ENCODE results near the gene MYEOV.
A peak's percentile ranks its signal among the peaks of the same experiment; 100 is the strongest.

Gene MYEOV

DNA sequence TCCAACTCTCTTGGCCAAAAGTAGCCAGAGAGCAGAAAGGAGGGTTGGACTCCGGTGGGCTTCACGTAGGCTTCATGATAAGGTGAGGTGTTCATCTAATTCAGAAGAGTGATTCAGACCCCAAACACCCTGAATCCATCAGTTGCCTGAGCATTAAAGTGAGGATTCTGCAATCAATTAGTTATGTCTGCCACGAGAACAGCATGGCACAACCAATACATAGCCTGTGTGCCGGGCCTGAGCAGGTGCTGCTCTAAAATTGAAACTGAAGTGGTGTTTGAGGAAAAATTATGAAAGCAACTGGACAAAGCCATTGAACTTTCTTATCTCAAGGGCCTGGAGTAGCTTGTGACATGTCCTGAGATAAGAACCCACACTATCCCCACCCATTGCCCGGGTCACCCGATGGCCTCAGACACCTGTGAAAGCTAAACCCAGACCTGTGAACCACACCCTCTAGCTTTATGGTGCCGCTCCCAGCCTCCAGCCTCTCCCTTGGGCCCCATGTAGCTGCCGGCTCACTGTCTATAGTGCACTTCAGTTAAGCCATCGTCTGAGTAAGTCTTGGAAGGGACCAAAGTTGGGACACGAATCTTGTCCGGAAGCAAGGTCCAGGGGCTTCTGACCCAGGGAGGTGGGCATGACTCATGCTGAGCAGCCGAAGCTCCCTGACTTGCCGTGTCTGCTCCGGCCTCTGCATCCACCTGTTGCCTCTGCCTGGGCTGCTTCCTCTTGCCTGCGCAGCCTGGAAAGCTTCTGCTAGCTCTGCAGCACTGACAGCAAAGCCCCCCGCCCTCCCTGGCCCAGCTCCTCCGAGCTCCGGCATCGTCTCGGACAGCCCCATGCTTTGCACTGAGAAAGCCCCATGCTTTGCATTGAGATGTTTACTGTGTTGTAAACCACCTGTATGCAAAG is 5.7 kb upstream of the MYEOV start:
- no peak for DNase-seq

DNA sequence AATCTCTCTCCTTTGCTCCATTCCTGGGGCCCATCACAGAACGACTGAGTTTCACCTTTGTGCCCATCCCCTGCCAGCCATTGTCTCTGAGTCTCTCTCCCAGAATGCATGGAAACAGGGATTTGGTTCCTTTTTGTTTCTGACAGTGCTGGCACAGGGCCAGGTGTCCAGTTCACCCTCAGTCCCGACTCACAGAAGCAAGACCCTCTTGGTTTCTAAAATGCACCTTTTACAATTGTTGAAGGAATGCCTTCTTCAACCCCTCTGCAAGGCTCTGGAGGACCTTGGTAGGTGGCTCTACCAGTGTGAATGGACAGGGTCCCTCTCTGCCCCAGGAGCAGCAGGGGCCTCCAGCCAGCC is 5.1 kb upstream of the MYEOV start:
- DNase-seq = no peak

DNA sequence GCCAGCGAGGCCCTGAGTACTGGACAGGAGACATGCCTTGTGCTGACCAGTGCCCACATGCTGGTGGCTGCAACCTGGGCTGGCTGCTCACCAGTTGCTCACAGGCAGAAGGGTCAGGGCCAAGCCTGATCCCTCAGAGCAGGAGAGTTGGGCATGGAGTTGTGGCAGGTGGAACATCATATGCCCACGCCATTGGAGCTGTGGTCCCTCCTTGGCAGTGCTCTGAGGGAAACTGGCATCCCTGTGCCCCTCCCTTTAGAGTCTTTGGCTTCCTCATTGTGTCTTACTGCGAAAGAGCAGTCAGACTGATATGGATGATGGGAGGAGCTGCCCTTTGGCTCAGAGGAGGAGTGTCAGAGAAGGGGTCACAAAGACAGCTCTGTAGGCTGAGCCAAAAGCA is 3.1 kb upstream of the MYEOV start:
- DNase-seq = no peak

DNA sequence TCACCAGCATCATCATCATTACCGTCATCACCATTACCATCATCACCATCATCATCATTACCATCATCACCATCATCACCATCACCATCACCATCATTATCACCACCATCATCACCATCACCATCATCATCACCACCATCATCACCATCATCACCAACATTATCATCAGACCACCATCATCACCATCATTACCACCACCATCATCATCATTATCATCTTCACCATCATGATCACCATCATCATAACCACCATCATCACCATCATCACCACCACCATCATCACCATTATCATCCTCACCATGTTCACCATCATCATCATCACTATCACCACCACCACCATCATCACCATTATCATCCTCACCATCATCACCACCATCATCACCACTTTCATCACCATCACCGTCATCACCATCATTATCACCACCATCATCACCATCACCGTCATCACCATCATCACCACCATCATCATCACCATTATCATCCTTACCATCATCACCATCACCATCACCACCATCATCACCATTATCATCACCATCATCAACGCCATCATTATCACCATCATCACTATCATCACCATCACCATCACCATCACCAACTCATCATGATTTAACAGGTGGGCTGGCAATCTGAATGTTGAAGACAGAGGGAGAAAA is 2.4 kb upstream of the MYEOV start:
- no peak for DNase-seq

DNA sequence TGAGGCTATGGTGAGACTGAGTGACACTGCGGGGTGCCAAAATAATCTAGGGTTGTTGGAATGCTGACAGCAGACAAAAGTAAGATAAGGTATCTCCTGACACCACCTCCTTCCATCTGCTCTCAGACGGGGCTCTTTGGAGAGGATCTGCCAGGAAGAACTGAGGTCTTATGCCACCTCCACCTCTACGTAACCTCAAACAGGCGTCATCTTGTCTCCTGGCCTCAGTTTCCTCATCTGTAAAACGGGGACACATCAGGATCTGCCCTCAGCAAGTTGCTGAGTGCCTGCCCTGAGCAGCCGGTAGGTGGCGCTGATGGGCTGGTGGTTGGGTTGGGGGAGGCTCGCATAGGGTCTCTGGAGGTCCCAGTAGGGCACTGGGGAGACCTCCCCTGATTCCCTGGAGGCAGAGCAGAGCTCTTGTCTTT is 1.7 kb upstream of the MYEOV start:
- DNase-seq = peak in 1 of 2 experiments; percentile 8

DNA sequence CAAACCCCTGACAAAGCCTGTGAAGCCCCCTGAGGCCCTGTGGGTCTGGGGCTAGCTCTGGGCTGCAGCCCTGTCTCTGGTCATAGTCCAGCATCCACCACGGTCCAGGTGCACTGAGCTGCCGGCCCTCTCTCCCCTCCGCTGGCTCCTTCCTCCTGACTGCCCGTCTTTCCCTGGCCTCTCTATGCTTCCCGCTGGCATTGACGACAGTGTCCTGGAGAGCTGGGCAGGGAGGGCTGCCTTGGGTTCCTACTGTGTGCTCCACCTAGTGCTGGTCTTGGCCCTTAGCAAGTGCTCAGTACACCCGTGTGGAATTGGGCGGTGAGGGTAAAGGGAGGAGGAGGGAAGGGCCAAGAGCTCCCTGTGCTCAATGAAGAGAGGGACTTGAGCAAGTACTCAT is 868 bp upstream of the MYEOV start:
- no peak for DNase-seq

DNA sequence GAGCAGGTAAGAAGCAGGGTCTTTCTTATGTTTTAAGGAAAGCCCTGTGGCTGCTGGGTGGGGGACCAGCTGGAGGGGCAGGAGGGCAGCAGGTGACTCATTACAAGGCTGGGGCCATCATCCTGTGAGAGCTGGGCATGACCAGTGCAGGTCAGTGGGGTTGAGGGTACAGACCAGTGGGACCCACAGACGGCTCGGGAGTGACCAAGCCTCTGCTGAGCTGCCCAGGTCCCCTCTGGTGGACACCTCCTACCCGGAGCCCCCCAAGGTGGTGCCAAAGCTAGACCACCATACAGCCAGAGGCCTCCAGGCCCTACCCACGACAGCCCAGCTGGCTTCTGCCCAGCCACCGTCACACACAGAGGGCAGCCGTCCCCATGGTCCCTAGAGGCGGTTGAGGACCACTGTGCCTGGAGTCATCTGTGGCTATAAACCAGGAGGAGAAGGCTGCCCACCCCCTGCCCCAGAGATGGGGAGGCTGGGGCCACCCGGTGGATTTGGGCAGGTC is 670 bp downstream of the MYEOV start:
- DNase-seq = no peak

DNA sequence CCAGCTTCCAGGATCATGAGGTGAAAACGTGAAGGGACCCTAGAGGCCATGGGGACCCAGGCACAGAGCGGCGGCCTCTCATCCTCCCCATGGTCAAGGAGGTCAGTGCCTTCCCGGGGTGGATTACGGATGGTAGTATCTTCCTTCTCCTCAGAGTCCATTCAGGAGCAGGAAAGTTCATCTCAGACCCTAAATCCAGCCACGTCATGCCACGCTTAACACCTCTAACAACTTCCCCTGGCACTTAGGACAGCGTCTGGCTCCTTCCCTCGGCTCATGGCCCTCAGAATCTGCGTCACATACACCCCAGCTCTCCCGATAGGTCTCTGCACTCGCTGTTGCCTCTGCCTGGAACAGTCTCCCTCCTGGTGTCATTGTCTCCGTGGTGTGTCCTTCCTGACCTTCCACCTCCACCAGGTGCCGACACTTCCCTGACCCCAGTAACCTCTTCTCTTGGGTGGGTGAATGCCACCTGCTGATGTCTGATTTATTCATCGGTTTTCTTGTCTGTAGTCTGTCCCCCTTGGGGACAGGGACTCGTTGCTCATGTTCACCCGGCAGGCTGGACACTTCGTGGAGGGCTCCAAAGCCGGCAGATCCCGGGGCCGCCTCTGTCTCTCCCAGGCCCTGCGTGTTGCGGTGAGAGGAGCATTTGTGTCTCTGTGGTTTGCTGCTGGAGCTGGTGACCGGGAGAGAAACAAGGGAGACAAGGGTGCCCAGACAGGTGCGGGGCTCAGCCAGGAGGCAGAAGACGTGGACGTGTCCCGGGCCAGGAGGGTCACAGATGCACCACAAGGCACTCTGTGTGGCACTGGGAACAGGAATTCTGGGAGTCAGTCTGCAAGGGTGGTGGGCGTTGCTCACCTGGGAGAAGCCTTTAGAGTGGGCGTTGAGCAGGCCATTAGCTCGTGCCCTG is 1.4 kb downstream of the MYEOV start:
- DNase-seq = no peak

DNA sequence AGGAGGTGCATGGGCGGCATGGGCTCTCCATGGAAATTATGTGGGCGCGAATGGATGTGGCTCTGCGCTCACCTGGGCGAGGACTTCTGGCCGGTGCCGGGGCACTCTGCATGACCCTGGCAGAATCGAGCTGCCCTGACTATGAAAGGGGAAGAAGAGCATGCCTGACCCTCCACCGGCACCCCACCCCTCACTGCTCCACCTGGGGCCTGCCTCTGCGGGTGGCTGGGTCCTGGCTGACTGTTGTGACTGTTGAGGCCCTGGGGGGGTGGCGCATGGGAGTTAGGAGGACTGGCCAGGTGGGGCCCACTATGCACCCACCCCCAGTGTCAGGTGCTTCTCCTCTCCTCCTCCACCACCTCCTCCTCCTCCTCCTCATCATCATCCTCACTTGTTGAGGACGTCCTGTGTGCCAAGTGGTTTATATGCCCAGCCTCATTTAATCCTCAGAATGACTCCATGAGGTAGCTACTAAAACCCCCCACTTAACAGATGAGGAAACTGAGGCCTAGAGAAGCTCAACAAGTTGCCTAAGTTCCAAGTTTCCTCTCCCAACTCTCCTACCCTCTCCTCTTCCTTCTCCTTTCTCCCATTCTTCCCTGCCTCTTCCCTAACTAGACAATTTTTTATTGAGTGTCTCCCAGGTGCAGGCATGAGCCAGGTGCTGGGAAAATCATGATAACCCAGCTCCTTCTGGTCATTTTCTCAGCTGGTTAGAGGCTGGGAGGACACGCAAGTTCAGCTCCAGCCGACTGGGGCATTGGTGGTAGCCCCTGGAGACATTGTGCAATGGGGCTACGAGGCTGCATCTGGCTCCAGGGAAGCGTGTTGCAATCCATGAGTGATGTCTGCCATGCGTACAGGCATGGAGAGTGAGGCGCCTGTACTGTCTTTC is 2.3 kb downstream of the MYEOV start:
- DNase-seq = peak; percentile 46 to 61

DNA sequence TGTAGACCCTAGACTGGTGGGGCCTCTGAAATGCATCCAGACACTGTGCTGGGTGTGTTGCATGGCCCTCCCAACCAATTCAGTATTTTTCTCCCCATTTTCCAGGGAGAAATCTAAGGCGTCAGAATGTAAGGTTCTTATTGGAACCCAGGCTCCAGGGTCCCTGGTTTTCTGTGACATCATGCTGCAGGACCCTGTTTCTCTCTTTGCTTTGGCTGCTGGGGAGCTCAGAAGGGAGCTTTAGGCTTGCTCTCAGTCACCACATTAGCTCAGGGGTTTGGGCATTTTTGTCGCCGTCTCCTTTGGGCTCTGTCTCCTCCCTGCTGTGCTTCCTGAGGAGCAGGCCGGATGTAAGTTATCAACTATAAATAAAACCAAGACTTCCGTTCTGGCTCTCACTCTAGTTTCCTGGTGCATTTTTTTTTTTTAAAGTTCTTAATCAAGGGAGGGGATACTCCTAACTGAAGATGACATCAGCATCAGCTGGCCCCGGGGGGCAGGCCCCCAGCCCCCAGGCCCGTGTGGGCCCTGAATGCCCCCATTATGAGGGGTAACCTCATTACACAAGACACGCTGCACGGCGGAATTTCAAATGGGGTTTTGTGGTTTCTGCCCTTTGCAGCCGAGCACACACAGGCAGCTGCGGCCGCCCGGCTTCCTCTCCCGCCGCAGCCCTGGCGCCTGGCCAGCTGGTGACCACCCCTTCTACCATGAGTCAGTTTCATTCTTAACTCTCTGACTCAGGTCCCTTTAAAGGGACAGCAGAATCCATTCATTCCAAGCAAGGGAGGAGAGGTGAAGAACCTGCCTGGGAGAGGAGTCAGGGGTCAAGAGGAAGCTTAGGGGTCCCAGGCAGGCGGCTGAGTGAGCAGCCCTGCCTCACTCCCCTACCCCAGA is 3.2 kb downstream of the MYEOV start:
- DNase-seq = peak; percentile 98 to 99

DNA sequence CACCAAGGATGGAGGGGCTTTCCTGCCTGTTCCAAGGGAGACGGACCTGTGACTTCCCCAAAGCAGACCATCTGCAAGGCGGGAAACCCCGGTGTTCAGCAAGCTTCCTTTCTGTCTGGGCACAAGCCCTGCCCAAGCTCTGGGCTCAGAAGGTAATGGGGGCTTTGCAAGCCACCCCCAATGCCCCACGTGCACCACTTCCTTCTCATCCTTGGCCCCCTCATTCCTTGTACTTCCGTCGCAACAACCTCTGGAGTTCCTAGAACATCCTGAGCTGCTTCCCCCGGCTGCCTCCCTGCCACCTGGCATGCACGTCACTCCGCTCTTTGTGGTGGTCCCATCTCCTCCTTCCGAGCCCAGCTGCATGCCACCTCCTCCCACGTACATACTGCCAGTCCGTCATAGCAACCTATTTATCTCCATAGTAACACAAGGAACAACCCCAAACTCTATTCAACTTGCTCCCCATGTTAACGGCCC is 3.9 kb downstream of the MYEOV start:
- peak; percentile 89 to 98 for DNase-seq

DNA sequence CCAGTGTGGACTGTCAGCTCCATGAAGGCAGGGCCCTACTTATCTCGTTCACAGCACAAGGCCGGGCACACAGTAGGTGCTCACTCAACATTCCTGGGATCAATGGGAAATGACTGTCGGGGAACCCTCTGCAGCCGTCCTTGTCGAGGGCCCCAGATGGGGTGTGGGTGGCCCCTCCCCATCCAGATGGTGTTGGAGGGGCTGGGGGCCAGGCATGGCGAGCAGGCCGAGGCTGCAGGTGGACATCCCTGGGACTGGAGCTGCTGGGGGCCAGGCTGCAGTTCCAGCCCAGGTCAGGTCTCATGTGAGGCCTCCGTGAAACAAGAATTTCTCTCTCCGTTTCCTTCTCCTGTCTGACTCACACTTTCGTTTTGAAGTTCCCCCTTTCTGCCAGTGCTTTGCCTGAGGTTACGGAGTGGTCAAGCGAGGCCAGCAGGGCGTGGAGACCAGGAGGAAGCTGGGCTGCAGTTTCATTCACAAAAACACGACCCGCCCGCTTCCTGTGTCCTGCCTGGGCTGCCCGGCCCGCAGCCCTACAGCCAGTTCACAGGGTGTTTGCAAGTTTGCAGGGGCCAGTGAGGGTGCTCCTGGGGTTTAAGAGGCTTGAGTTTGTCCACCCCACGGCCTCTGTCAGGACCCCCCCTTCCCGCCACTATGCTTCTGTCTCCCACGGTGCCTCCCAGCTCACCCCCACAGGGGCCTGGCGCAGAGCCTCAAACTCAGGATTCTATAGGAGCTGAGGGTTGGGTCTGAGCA is 4.5 kb downstream of the MYEOV start:
- peak; percentile 75 to 87 for DNase-seq

DNA sequence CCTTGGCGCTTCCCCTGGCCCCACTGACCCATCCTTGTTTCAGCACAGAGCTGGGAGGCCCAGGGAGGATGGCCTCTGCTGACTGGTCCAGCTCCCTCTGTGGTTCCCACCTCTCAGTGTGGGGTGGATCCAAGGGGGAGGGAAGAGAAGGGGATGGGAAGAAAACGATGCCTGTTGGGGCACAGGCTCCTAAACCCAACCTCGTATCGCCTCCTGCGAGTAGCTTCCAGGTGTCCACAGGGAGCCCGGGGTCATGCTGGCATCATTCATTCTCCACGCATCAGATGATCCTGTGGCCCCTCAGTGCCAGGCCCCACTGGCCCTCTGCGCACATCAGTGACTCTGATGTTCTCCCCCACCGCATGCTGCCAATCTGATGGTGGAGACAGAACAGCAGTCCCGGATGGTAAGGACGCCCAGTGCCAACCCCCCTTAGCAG is 5.1 kb downstream of the MYEOV start:
- DNase-seq = no peak

DNA sequence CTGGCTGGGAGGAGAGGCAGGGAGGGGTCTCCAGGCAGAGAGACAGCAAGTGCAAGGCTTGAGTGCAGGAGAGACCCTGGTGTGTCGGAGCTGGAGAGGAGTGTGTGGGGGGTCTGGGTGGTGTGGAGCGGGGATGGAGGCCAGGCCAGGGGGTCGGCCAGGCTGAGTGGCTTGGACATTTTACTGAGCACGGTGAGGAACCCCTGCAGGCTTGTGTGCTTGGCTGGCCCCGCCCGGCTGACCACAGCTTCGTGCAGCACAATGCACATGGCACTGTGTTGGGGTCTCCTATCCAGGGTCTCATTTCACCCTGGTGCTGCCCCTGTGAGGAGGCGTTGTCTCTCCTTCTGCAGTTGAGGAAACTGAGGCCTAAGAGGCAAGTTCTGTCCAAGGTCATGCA is 5.6 kb downstream of the MYEOV start:
- no peak for DNase-seq

DNA sequence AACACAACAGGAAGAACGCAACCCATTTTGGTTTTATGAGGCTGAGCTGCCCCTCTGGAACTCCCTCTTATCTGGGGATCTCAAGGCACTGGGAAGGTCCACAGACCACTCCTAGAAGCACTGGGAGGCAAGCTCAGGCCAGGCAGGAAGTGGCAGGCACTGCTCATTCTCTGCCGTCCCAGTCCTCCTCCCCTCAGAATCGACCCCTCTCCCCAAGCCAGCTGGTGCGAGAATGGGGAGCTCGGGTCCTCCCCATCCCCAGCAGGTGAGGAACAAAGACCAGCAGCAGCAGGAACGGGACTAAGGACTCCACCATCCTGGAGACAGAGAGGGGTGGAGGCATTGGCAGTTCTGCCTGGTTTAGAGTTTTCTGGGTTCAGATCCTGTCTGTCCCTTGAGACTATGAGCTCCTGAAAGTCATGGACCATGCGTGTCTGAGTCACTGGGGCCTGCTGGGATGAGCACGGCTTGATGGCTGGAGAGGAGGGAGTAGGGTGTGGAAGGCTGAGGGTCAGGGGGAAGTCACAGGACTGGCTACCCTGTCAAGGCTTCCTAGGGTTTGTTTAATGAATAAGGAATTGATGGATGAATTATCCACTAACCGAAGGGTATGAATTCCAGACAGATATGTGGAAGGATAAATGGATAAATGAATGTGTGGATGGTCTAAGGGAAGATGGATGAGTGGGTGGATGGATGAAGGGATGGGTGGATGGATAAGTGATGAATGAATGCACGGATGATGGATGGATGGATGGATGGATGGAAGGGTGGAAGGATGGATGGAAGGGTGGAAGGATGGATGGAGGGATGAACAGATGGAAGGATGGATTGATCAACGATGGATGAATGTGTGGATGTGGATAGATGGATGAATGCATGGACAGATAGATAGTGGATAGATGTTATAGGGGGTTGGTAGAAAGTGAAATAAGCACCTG is 6.4 kb downstream of the MYEOV start:
- no peak for DNase-seq

DNA sequence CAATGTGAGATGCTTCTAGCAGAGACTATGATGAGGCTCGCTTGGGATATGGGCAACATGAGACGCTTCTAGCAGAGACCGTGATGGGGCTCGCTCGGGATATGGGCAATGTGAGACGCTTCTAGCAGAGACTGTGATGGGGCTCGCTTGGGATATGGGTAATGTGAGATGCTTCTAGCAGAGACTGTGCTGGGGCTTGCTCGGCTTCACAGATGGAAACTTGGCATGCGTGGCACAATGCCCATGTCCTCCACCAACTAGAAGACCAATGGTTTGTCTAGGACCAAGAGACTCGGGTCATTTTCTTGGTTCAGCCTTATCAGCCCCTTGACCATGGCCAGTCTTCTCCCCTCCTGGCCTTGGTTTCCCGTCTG is 7.1 kb downstream of the MYEOV start:
- no peak for DNase-seq

DNA sequence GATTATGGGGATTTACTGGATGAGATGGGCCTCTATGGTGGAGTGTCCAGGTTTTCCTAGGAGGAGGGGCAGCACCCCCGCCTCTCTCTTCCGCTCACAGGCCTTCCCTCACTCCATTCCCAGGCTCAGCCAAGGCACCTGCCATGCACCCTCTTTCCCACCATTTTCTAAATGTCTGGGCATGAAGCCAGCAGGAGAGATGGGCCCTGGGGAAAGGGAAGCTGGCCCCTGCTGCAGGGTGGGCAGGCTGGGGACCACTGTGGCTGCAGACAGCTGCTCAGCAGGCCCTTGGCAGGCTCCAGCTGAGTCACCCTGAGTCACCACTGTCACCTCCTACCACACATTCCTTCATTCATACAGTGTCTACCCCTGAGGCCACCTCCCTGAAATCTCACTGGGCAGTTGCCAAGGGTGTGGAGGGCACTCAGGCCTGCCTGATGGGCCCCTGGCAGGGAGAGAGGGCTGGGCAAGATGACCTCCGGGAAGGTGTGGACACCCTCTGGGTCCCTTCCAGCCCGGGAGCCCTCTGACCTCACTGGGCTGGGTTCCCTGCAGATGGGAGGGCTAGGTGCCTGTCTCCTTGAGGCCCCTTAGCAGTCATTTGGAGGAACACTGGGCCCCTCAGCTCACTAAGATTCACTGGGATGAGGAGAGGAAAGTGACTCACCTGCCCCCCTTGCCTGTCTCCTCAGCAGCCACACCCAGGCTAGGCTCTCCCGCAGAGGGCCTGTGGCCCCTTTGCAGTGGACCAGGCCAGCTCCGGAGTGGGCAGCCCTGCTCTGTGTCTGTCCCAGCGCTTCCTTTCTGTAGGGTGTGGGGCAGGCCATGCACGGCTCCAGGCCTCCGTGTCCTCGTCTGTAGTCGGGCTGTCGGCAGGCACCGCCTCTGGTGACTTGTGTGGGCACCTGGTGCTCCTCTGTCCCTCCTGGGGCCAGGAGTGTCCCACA is 7.8 kb downstream of the MYEOV start:
- peak in 1 of 2 experiments; percentile 25 for DNase-seq

Measured in Kasumi-1 (cell line).